ENCODE measurements around the gene OR7C1.

DNA sequence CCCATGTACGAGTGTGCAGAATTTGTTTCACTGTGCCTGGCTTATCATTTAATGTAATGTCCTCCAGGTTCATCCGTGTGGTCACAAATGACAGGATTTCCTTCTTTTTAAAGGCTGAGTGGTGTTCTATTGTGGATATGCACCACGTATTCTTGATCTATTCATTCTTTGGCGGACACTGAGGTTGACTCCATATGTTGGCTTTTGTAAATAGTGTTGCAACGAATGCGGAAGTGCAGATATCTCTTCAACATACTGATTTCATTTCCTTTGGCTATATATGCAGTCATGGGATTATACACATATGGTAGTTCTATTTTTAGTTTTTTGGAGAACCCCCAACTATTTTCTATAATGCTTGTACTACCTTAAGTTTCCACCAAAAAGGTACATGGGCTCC is 13.0 kb downstream of the OR7C1 start:
- no peak for TF ChIP-seq CTCF (IDR thresholded peaks at IDR 0.05; ENCODE audit: low read length)
- no peak for TF ChIP-seq EZH2 (IDR thresholded peaks at IDR 0.05; ENCODE audit: borderline replicate concordance, low read length)

All from OCI-LY1 (cell line).